CD14-positive monocyte (primary cell): ENCODE measurements around the gene TYRP1. TPM values are rescaled to one million over a fixed set of nuclear protein-coding genes. Genes with fewer than 3 reads are reported as not detected.

Source experiments
- DNase-seq, 3 donors: peaks; one replicate each; pipeline ENCODE4 v3.0.0-alpha.2; 2011 to 2022
- H2AFZ ChIP-seq: 2 replicates; pipeline ENCODE4 v1.6.0; 2012; ENCODE audit warnings: mild to moderate bottlenecking, low read depth, low read length, inconsistent platforms; ENCODE audit not compliant: insufficient read depth, poor library complexity, severe bottlenecking
- H3K27ac ChIP-seq, 2 donors: 1 replicate in 1 of 2; 2 replicates in 1 of 2; pipeline ENCODE4 v1.5.1; 2012 to 2013; ENCODE audit warnings: low read length in 2 of 2, control low read depth in 1 of 2, inconsistent platforms in 1 of 2, low read depth in 1 of 2, mild to moderate bottlenecking in 1 of 2
- H3K27me3 ChIP-seq, 2 donors: one replicate each; pipeline versions ENCODE4 v1.6.0 to v1.6.1; 2011 to 2013; ENCODE audit warnings: low read length in 2 of 2; ENCODE audit not compliant: control insufficient read depth in 2 of 2, insufficient read depth in 2 of 2
- H3K36me3 ChIP-seq, 2 donors: replicated peaks in 1 of 2; 1 replicate in 1 of 2; 2 replicates in 1 of 2; pipeline versions ENCODE4 v1.5.1 to v1.6.1; 2012 to 2013; ENCODE audit warnings: low read length in 2 of 2, control low read depth in 1 of 2, inconsistent platforms in 1 of 2, mild to moderate bottlenecking in 1 of 2; ENCODE audit not compliant: insufficient read depth in 2 of 2, control insufficient read depth in 1 of 2
- H3K4me1 ChIP-seq, 2 donors: 1 replicate in 1 of 2; 2 replicates in 1 of 2; pipeline versions ENCODE4 v1.5.1 to v1.6.1; 2012 to 2013; ENCODE audit warnings: low read length in 2 of 2, control low read depth in 1 of 2, inconsistent platforms in 1 of 2, mild to moderate bottlenecking in 1 of 2, moderate library complexity in 1 of 2; ENCODE audit not compliant: insufficient read depth in 2 of 2, control insufficient read depth in 1 of 2
- H3K4me2 ChIP-seq: replicated peaks from 2 replicates; pipeline ENCODE3; 2012; ENCODE audit warnings: low read length, moderate library complexity, mild to moderate bottlenecking; ENCODE audit not compliant: poor library complexity, severe bottlenecking; ENCODE audit errors: extremely low read depth
- H3K4me3 ChIP-seq, 3 experiments: fragments of 200-600 bp in 1 of 3; sonication (generic) in 1 of 3; replicated peaks in 1 of 3; 1 replicate in 2 of 3; 2 replicates in 1 of 3; pipeline ENCODE4 v1.5.1; 2011 to 2013; ENCODE audit warnings: low read length in 3 of 3, mild to moderate bottlenecking in 3 of 3, control low read depth in 2 of 3, low read depth in 2 of 3, inconsistent platforms in 1 of 3, moderate library complexity in 1 of 3
- H3K79me2 ChIP-seq: 2 replicates; pipeline ENCODE4 v1.6.0; 2012; ENCODE audit warnings: mild to moderate bottlenecking, control low read depth, inconsistent platforms, low read length, moderate library complexity; ENCODE audit not compliant: insufficient read depth
- H3K9ac ChIP-seq: 2 replicates; pipeline ENCODE4 v1.6.0; 2017; ENCODE audit warnings: low read length, mild to moderate bottlenecking; ENCODE audit not compliant: insufficient read depth, poor library complexity, severe bottlenecking
- H3K9me3 ChIP-seq, 2 donors: replicated peaks in 1 of 2; 1 replicate in 1 of 2; 2 replicates in 1 of 2; pipeline versions ENCODE4 v1.5.1 to v1.6.1; 2012 to 2013; ENCODE audit warnings: low read length in 2 of 2, control low read depth in 1 of 2; ENCODE audit not compliant: control insufficient read depth in 1 of 2, insufficient read depth in 1 of 2
- H4K20me1 ChIP-seq: 2 replicates; pipeline ENCODE4 v1.6.0; 2012; ENCODE audit warnings: mild to moderate bottlenecking, low read length, control low read depth, moderate library complexity; ENCODE audit not compliant: insufficient read depth
- H3K27ac Mint-ChIP-seq, 7 donors: one replicate each; pipeline ENCODE4 v1.8.0; 2020; ENCODE audit warnings: mild to moderate bottlenecking in 7 of 7, mixed read lengths in 7 of 7, moderate library complexity in 6 of 7, inconsistent platforms in 2 of 7
- H3K27me3 Mint-ChIP-seq, 3 donors: one replicate each; pipeline ENCODE4 v1.8.0; 2021 to 2022; ENCODE audit warnings: low read depth in 3 of 3, mild to moderate bottlenecking in 3 of 3, mixed read lengths in 3 of 3, moderate library complexity in 3 of 3, inconsistent platforms in 1 of 3
- H3K36me3 Mint-ChIP-seq, 2 donors: one replicate each; pipeline ENCODE4 v1.8.0; 2020; ENCODE audit warnings: mixed read lengths in 2 of 2, inconsistent platforms in 1 of 2, mild to moderate bottlenecking in 1 of 2
- H3K4me1 Mint-ChIP-seq: one replicate; pipeline ENCODE4 v1.8.0; 2020; ENCODE audit warnings: mild to moderate bottlenecking, mixed read lengths
- H3K4me3 Mint-ChIP-seq, 2 donors: one replicate each; pipeline ENCODE4 v1.8.0; 2020; ENCODE audit warnings: mild to moderate bottlenecking in 2 of 2, mixed read lengths in 2 of 2, moderate library complexity in 1 of 2
- H3K9me3 Mint-ChIP-seq, 7 donors: one replicate each; pipeline ENCODE4 v1.8.0; 2020 to 2022; ENCODE audit warnings: mixed read lengths in 7 of 7, mild to moderate bottlenecking in 6 of 7, moderate library complexity in 6 of 7, inconsistent platforms in 2 of 7
- CTCF ChIP-seq: fragments of 200-600 bp; IDR thresholded peaks from one replicate; pipeline ENCODE4 v1.8.0; 2022; ENCODE audit warnings: antibody characterized with exemption, mild to moderate bottlenecking
- WGBS: methylation state at CpG from one replicate; pipeline ENCODE4 v1.1.5; 2013; ENCODE audit warnings: missing lambda C conversion rate; ENCODE audit not compliant: insufficient coverage; 5-methylcytosine and 5-hydroxymethylcytosine counted together
- intact Hi-C, 2 donors: fragments of 100-400 bp; cut with micrococcal nuclease; formaldehyde crosslinking; loops; one replicate each; pipeline versions ENCODE4 v1.15.0 to v1.15.1; 2023
- polyA plus RNA-seq, 3 donors: library from polyadenylated mRNA; depleted of rRNA in 1 of 3; unstranded in 2 of 3; stranded (reverse) in 1 of 3; fragments of 300-500 nt in 2 of 3; fragments of >200 nt in 1 of 3; fragmentation: Illumina TruSeq in 2 of 3; gene quantifications; 1 replicate in 2 of 3; 2 replicates in 1 of 3; pipeline ENCODE4 v1.2.3, GENCODE V29; 2012 to 2021

Gene TYRP1
- polyA plus RNA-seq, 3 donors = not detected

GRCh38 chr9:12726795-12727194 is 33.6 kb downstream of the TYRP1 start:
- Histone ChIP-seq H3K27ac (no peak overlapping the region), H4K20me1 (no peaks in the 10 kb centered on the region), H3K4me1 (no peaks in the 10 kb centered on the region), H3K4me3 (no peak overlapping the region), H3K79me2 (no peaks in the 10 kb centered on the region), H3K4me2 (no peak overlapping the region), H2AFZ (no peak overlapping the region), H3K9me3 (no peaks in the 10 kb centered on the region), H3K27me3 (no peaks in the 10 kb centered on the region), H3K36me3 (no peaks in the 10 kb centered on the region), H3K9ac (no peak overlapping the region)
- no peak for DNase-seq
- H3K4me3 Mint-ChIP-seq = no peak overlapping the region
- no peak for TF ChIP-seq CTCF
- H3K9me3 Mint-ChIP-seq = peaks cover 0 to 1% (median 0%) of the 10 kb centered on the region in 7 donors
- no peaks in the 10 kb centered on the region for H3K4me1 Mint-ChIP-seq
- no peak overlapping the region for H3K27ac Mint-ChIP-seq
- no peaks in the 10 kb centered on the region for H3K27me3 Mint-ChIP-seq
- WGBS = 100% methylated on average over 1 of the region's 2 CpGs
- intact Hi-C loops = no loop called here
- no peaks in the 10 kb centered on the region for H3K36me3 Mint-ChIP-seq

- Histone ChIP-seq H3K4me1 (no peaks in the 10 kb centered on the region), H3K36me3 (no peaks in the 10 kb centered on the region), H3K9me3 (no peaks in the 10 kb centered on the region), H3K4me3 (no peak overlapping the region), H3K27me3 (no peaks in the 10 kb centered on the region), H3K79me2 (no peaks in the 10 kb centered on the region), H2AFZ (no peak overlapping the region), H3K9ac (no peak overlapping the region), H3K27ac (no peak overlapping the region), H4K20me1 (no peaks in the 10 kb centered on the region), H3K4me2 (no peak overlapping the region)
- WGBS = no CpG with 5 or more reads among the region's 1 CpG
- Mint-ChIP-seq H3K27me3 (no peaks in the 10 kb centered on the region), H3K36me3 (no peaks in the 10 kb centered on the region), H3K4me1 (no peaks in the 10 kb centered on the region), H3K9me3 (peaks cover 0 to 4% (median 0%) of the 10 kb centered on the region in 7 donors), H3K4me3 (no peak overlapping the region), H3K27ac (no peak overlapping the region)
- TF ChIP-seq CTCF = no peak
- no peak for DNase-seq
- intact Hi-C loops = no loop called here
Measured at GRCh38 chr9:12730198-12730597, 37.0 kb downstream of the TYRP1 start.
